ENCODE data around the gene DOK3. TPM values are rescaled to one million over a fixed set of nuclear protein-coding genes. Genes with fewer than 3 reads are reported as not detected.

DOK3 gene
- total RNA-seq, 1 experiment from 2014 or later = 12.4 TPM

- no peak overlapping the region; a peak in 1 of 4 replicates for H3K4me3 ChIP-seq (ENCODE audit: low read depth in 2 of 2, low read length in 2 of 2)
- H3K27ac ChIP-seq (ENCODE audit: low read length) = no peak overlapping the region; the same call in 1 of the 2 replicates
- no peak; the same call in 1 of the 2 replicates for ATAC-seq
- no peaks in the 10 kb centered on the region; the same call in 1 of the 2 replicates for H3K36me3 ChIP-seq (ENCODE audit: control insufficient read depth, insufficient read depth, low read length)
- no peak for DNase-seq (ENCODE audit: low read depth, low spot score)
- intact Hi-C loops (cut with micrococcal nuclease; ENCODE audit: unreplicated experiment) = loop anchor here (5.0 kb wide), 1 partner anchor 102 kb away; no protein-coding TSS in a partner anchor
- ChIA-PET CTCF (interaction anchor here (0.6 to 1.6 kb wide), 3 partner anchors 13 to 91 kb away, joined by 3 to 4 read pairs (median 3); no protein-coding TSS in a partner anchor), POLR2A (interaction anchor here (0.6 kb wide), 2 partner anchors 86 to 487 kb away, joined by 4 to 6 read pairs; no protein-coding TSS in a partner anchor)
- H3K9me3 ChIP-seq (ENCODE audit: control insufficient read depth, insufficient read depth, low read depth, low read length) = no peaks in the 10 kb centered on the region
- in situ Hi-C loops (cut with HindIII; ENCODE audit: low pct_unique_long_range_greater_than_20kb, low sequenced_read_pairs) = no loop called here
- BruUV-seq (replicated peaks) = no TSS peak
- H3K27me3 ChIP-seq (ENCODE audit: control insufficient read depth, insufficient read depth, low read length) = no peaks in the 10 kb centered on the region
- peaks cover 31% of the 10 kb centered on the region for H3K4me1 ChIP-seq (ENCODE audit: control insufficient read depth, insufficient read depth, low read length)
- TF ChIP-seq CTCF (IDR thresholded peaks at IDR 0.05) = peak; percentile 71
- TF ChIP-seq REST (IDR thresholded peaks at IDR 0.05; ENCODE audit: insufficient read depth in 1 of 2, low read depth in 2 of 2, low read length in 1 of 2) = no peak
Measured at GRCh38 chr5:177494346-177495195, 15.1 kb downstream of the DOK3 start.

GRCh38 chr5:177493795-177494345, 15.8 kb downstream of the DOK3 start:
- ChIA-PET POLR2A (interaction anchor here (0.6 kb wide), 3 partner anchors 86 to 1046 kb away, joined by 3 to 6 read pairs (median 4); no protein-coding TSS in a partner anchor), CTCF (no interaction called here)
- no TSS peak for BruUV-seq (replicated peaks)
- H3K36me3 ChIP-seq (ENCODE audit: control insufficient read depth, insufficient read depth, low read length) = no peaks in the 10 kb centered on the region; the same call in 1 of the 2 replicates
- DNase-seq (ENCODE audit: low read depth, low spot score) (no peak), ATAC-seq (no peak)
- TF ChIP-seq REST (IDR thresholded peaks at IDR 0.05; ENCODE audit: insufficient read depth in 1 of 2, low read depth in 2 of 2, low read length in 1 of 2) = no peak
- TF ChIP-seq SIN3A (IDR thresholded peaks at IDR 0.05; ENCODE audit: borderline replicate concordance, insufficient read depth, low read depth, low read length) = no peak
- TF ChIP-seq TCF7L2 (IDR thresholded peaks at IDR 0.05; ENCODE audit: low read depth, low read length) = no peak
- TF ChIP-seq POLR2AphosphoS5 (IDR thresholded peaks at IDR 0.05; ENCODE audit: low read depth, low read length) = no peak
- TF ChIP-seq CTCF (IDR thresholded peaks at IDR 0.05) = no peak
- H3K4me1 ChIP-seq (ENCODE audit: control insufficient read depth, insufficient read depth, low read length) = peaks cover 31% of the 10 kb centered on the region
- H3K27ac ChIP-seq (ENCODE audit: low read length) = 0 out of 2 replicates have a peak overlapping the region, but pooled peaks have one; percentile 23
- intact Hi-C loops (cut with micrococcal nuclease; ENCODE audit: unreplicated experiment) = no loop called here
- in situ Hi-C loops (cut with HindIII; ENCODE audit: low pct_unique_long_range_greater_than_20kb, low sequenced_read_pairs) = no loop called here
- no peaks in the 10 kb centered on the region for H3K27me3 ChIP-seq (ENCODE audit: control insufficient read depth, insufficient read depth, low read length)
- no peak overlapping the region for H3K4me3 ChIP-seq (ENCODE audit: low read depth in 2 of 2, low read length in 2 of 2)
- no peaks in the 10 kb centered on the region for H3K9me3 ChIP-seq (ENCODE audit: control insufficient read depth, insufficient read depth, low read depth, low read length)
